A673 (cell line): ENCODE measurements around the gene DND1. TPM values are rescaled to one million over a fixed set of nuclear protein-coding genes. Genes with fewer than 3 reads are reported as not detected.

Experiments
- BruUV-seq: library from RNA; stranded (reverse); fragments of 400-500 nt; replicated peaks from 2 replicates; lab custom pipeline; 2021; lab: Mats Ljungman, UMichigan
- CTCF ChIA-PET: fragments of 300-600 bp; sonication (Branson Sonifier 250); formaldehyde crosslinking; loops from one replicate; lab custom pipeline; 2022; ENCODE audit warnings: antibody characterized with exemption; lab: Charles Lee
- POLR2A ChIA-PET: fragments of 300-600 bp; sonication (Branson Sonifier 250); formaldehyde crosslinking; loops from one replicate; lab custom pipeline; 2022; ENCODE audit warnings: antibody characterized with exemption; ENCODE audit not compliant: low non-redundant PET; lab: Charles Lee
- DNase-seq: peaks from one replicate; pipeline ENCODE4 v3.0.0-alpha.2; 2015; ENCODE audit warnings: low spot score
- H3K27ac ChIP-seq: fragments of 200-600 bp; sonication (generic); 2 replicates; pipeline ENCODE4 v1.5.1; 2016; ENCODE audit warnings: mixed run types, low read depth, mild to moderate bottlenecking, mixed read lengths, antibody characterized with exemption, low read length; ENCODE audit not compliant: poor library complexity, severe bottlenecking
- H3K27me3 ChIP-seq: fragments of 200-600 bp; sonication (generic); replicated peaks from 2 replicates; pipeline ENCODE4 v1.6.1; 2017; ENCODE audit warnings: mixed run types, low read depth, mild to moderate bottlenecking, mixed read lengths, antibody characterized with exemption, low read length; ENCODE audit not compliant: insufficient read depth, poor library complexity
- H3K36me3 ChIP-seq: fragments of 200-600 bp; sonication (generic); 2 replicates; pipeline ENCODE4 v1.6.1; 2016; ENCODE audit warnings: mixed run types, mild to moderate bottlenecking, mixed read lengths, antibody characterized with exemption, low read length; ENCODE audit not compliant: insufficient read depth, poor library complexity, severe bottlenecking
- H3K4me1 ChIP-seq: fragments of 200-600 bp; sonication (generic); 2 replicates; pipeline ENCODE4 v1.6.1; 2017; ENCODE audit warnings: mixed run types, mild to moderate bottlenecking, mixed read lengths, antibody characterized with exemption, low read length; ENCODE audit not compliant: insufficient read depth, poor library complexity, severe bottlenecking
- H3K4me3 ChIP-seq: fragments of 200-600 bp; sonication (generic); 2 replicates; pipeline ENCODE4 v1.5.1; 2016; ENCODE audit warnings: low read depth, mixed run types, mild to moderate bottlenecking, mixed read lengths, low read length; ENCODE audit not compliant: poor library complexity, severe bottlenecking
- H3K9me3 ChIP-seq: fragments of 200-600 bp; sonication (generic); 2 replicates; pipeline ENCODE4 v1.6.1; 2016; ENCODE audit warnings: mixed run types, low read depth, mild to moderate bottlenecking, mixed read lengths, antibody characterized with exemption, low read length; ENCODE audit not compliant: poor library complexity, severe bottlenecking
- EZH2 ChIP-seq: fragments of 200-600 bp; sonication (generic); IDR thresholded peaks from 2 replicates; pipeline ENCODE4 v1.6.1; 2017; ENCODE audit warnings: borderline replicate concordance, low read depth, mild to moderate bottlenecking, mixed read lengths, antibody characterized with exemption, low read length; ENCODE audit not compliant: poor library complexity, severe bottlenecking
- intact Hi-C: fragments of 100-400 bp; cut with micrococcal nuclease; formaldehyde crosslinking; loops from one replicate; pipeline ENCODE4 v1.10.0; 2022; ENCODE audit not compliant: unreplicated experiment
- microRNA-seq: library from miRNA; unstranded; fragments of <30 nt; microRNA quantifications from one replicate; pipeline ENCODE4 v1.2.0, GENCODE V29; 2021
- total RNA-seq: library from RNA; stranded (reverse); gene quantifications from 2 replicates; pipeline ENCODE4 v1.2.3, GENCODE V29; 2021
- TF ChIP-seq, protein P1 (sequence below): fragments of 300-800, 200-600 bp; sonication (generic); conservative IDR thresholded peaks from 2 replicates; pipeline ENCODE4 v1.5.1; 2017; ENCODE audit warnings: low read depth, mild to moderate bottlenecking, antibody characterized with exemption, low read length, moderate library complexity, mixed read lengths

The DND1 gene
- total RNA-seq, 1 experiment from 2014 or later = 2.3 TPM

DNA sequence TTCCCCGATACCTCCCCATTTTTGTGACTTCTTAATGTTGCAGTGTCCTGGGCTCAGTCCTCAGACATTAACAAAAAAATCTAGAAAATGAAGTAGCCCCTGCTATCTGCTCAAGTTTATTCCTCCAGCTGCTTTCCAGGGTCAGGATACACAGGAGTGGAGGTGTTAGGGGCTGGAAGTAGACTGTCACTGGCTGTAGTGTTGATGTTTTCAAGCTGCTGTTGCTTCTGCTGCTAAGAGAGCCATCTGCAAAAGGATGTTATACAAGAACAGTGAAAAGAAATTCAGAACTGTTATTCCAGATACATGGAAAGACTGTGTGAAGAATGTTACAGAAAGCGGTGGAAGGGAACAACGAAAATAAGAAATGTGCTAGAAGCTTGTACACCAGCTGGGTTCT, 51.1 kb downstream of the DND1 start:
- no peak for DNase-seq
- POLR2A ChIA-PET = no interaction called here
- H3K4me3 ChIP-seq = no peak overlapping the region
- no peaks in the 10 kb centered on the region for H3K27me3 ChIP-seq
- no TSS peak for BruUV-seq
- H3K4me1 ChIP-seq = no peaks in the 10 kb centered on the region
- no peak for TF ChIP-seq EZH2
- TF ChIP-seq, protein P1, sequence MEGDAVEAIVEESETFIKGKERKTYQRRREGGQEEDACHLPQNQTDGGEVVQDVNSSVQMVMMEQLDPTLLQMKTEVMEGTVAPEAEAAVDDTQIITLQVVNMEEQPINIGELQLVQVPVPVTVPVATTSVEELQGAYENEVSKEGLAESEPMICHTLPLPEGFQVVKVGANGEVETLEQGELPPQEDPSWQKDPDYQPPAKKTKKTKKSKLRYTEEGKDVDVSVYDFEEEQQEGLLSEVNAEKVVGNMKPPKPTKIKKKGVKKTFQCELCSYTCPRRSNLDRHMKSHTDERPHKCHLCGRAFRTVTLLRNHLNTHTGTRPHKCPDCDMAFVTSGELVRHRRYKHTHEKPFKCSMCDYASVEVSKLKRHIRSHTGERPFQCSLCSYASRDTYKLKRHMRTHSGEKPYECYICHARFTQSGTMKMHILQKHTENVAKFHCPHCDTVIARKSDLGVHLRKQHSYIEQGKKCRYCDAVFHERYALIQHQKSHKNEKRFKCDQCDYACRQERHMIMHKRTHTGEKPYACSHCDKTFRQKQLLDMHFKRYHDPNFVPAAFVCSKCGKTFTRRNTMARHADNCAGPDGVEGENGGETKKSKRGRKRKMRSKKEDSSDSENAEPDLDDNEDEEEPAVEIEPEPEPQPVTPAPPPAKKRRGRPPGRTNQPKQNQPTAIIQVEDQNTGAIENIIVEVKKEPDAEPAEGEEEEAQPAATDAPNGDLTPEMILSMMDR = no peak
- H3K36me3 ChIP-seq = no peaks in the 10 kb centered on the region
- intact Hi-C loops = no loop called here
- peaks cover 4% of the 10 kb centered on the region for H3K9me3 ChIP-seq
- CTCF ChIA-PET = no interaction called here
- H3K27ac ChIP-seq = no peak overlapping the region

Small RNAs within 50 kb of the gene (microRNA-seq; reads per million reads assigned to microRNA genes)
- not detected for gene MIR3655

Other genes with a start within 250 kb of the DND1 start
- gene EIF4EBP3, start 125.9 kb downstream of the DND1 start, total RNA-seq = 5.6 and 7.6 TPM in 2 replicates
- 55.1 and 62.3 TPM in 2 replicates for gene SRA1, start 116.1 kb downstream of the DND1 start, total RNA-seq
- 27.8 and 30.2 TPM in 2 replicates for gene APBB3, start 109.0 kb downstream of the DND1 start, total RNA-seq
- 99.6 and 101 TPM in 2 replicates for gene SLC35A4, start 108.7 kb downstream of the DND1 start, total RNA-seq
- 0.41 and 0.48 TPM in 2 replicates for gene CD14, start 40.4 kb downstream of the DND1 start, total RNA-seq
- 24.1 and 26.5 TPM in 2 replicates for gene TMCO6, start 34.1 kb downstream of the DND1 start, total RNA-seq
- 60.0 and 63.4 TPM in 2 replicates for gene NDUFA2, start 25.9 kb downstream of the DND1 start, total RNA-seq
- gene IK, start 25.7 kb downstream of the DND1 start, total RNA-seq = 116 and 120 TPM in 2 replicates
- 31.1 and 33.2 TPM in 2 replicates for gene WDR55, start 8.7 kb downstream of the DND1 start, total RNA-seq
- gene HARS1, start 17.8 kb upstream of the DND1 start, total RNA-seq = 95.6 and 101 TPM in 2 replicates
- 33.0 and 33.7 TPM in 2 replicates for gene HARS2, start 17.9 kb upstream of the DND1 start, total RNA-seq
- 64.0 and 68.0 TPM in 2 replicates for gene ZMAT2, start 26.9 kb upstream of the DND1 start, total RNA-seq
- gene PCDHA1, start 112.6 kb upstream of the DND1 start, total RNA-seq = 0.45 and 0.96 TPM in 2 replicates
- gene PCDHA2, start 121.3 kb upstream of the DND1 start, total RNA-seq = 0.06 and 0.15 TPM in 2 replicates
- 2.6 and 3.2 TPM in 2 replicates for gene PCDHA3, start 127.5 kb upstream of the DND1 start, total RNA-seq
- gene PCDHA4, start 133.5 kb upstream of the DND1 start, total RNA-seq = 0.39 and 0.58 TPM in 2 replicates
- gene PCDHA5, start 148.0 kb upstream of the DND1 start, total RNA-seq = 2.1 and 2.2 TPM in 2 replicates
- gene PCDHA6, start 154.4 kb upstream of the DND1 start, total RNA-seq = 12.6 and 12.7 TPM in 2 replicates
- 2.6 and 3.8 TPM in 2 replicates for gene PCDHA7, start 160.7 kb upstream of the DND1 start, total RNA-seq
- 1.4 and 1.5 TPM in 2 replicates for gene PCDHA8, start 167.6 kb upstream of the DND1 start, total RNA-seq
- 0.33 and 0.37 TPM in 2 replicates for gene PCDHA9, start 174.8 kb upstream of the DND1 start, total RNA-seq
- gene PCDHA10, start 182.3 kb upstream of the DND1 start, total RNA-seq = 11.5 and 11.6 TPM in 2 replicates
- 11.4 and 15.5 TPM in 2 replicates for gene PCDHA11, start 195.4 kb upstream of the DND1 start, total RNA-seq
- gene PCDHA12, start 201.7 kb upstream of the DND1 start, total RNA-seq = 10.5 and 10.7 TPM in 2 replicates
- gene PCDHA13, start 208.5 kb upstream of the DND1 start, total RNA-seq = 5.8 and 6.2 TPM in 2 replicates